ENCODE data around the gene DROSHA. TPM values are rescaled to one million over a fixed set of nuclear protein-coding genes. Genes with fewer than 3 reads are reported as not detected.

Gene DROSHA
- total and polyA plus RNA-seq, 2 of the 8 experiments (the other 6 are each of a cell fraction or from before 2014, with no cell fraction given) = 65.9 to 122 TPM

DNA sequence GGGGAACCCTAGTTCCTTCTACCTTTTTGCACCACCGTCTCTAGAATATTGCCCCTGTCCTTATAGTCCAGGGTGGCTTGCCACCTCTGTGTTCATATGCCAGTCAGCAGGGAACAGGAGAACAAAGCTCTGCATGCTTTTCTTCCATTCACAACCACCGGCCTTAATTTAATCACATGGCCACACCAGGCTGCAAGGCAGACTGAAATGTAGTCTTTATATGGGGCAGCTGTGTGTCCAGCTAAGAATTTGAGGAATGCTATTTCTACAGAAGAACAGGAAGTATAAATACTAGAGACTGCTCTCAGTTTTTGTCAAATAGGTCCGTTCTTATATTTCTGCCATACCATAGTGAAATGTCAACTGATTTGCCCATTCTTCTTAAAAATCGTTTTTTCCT lies 6.0 kb upstream of the DROSHA start (continued):
- TF ChIP-seq, protein P1, sequence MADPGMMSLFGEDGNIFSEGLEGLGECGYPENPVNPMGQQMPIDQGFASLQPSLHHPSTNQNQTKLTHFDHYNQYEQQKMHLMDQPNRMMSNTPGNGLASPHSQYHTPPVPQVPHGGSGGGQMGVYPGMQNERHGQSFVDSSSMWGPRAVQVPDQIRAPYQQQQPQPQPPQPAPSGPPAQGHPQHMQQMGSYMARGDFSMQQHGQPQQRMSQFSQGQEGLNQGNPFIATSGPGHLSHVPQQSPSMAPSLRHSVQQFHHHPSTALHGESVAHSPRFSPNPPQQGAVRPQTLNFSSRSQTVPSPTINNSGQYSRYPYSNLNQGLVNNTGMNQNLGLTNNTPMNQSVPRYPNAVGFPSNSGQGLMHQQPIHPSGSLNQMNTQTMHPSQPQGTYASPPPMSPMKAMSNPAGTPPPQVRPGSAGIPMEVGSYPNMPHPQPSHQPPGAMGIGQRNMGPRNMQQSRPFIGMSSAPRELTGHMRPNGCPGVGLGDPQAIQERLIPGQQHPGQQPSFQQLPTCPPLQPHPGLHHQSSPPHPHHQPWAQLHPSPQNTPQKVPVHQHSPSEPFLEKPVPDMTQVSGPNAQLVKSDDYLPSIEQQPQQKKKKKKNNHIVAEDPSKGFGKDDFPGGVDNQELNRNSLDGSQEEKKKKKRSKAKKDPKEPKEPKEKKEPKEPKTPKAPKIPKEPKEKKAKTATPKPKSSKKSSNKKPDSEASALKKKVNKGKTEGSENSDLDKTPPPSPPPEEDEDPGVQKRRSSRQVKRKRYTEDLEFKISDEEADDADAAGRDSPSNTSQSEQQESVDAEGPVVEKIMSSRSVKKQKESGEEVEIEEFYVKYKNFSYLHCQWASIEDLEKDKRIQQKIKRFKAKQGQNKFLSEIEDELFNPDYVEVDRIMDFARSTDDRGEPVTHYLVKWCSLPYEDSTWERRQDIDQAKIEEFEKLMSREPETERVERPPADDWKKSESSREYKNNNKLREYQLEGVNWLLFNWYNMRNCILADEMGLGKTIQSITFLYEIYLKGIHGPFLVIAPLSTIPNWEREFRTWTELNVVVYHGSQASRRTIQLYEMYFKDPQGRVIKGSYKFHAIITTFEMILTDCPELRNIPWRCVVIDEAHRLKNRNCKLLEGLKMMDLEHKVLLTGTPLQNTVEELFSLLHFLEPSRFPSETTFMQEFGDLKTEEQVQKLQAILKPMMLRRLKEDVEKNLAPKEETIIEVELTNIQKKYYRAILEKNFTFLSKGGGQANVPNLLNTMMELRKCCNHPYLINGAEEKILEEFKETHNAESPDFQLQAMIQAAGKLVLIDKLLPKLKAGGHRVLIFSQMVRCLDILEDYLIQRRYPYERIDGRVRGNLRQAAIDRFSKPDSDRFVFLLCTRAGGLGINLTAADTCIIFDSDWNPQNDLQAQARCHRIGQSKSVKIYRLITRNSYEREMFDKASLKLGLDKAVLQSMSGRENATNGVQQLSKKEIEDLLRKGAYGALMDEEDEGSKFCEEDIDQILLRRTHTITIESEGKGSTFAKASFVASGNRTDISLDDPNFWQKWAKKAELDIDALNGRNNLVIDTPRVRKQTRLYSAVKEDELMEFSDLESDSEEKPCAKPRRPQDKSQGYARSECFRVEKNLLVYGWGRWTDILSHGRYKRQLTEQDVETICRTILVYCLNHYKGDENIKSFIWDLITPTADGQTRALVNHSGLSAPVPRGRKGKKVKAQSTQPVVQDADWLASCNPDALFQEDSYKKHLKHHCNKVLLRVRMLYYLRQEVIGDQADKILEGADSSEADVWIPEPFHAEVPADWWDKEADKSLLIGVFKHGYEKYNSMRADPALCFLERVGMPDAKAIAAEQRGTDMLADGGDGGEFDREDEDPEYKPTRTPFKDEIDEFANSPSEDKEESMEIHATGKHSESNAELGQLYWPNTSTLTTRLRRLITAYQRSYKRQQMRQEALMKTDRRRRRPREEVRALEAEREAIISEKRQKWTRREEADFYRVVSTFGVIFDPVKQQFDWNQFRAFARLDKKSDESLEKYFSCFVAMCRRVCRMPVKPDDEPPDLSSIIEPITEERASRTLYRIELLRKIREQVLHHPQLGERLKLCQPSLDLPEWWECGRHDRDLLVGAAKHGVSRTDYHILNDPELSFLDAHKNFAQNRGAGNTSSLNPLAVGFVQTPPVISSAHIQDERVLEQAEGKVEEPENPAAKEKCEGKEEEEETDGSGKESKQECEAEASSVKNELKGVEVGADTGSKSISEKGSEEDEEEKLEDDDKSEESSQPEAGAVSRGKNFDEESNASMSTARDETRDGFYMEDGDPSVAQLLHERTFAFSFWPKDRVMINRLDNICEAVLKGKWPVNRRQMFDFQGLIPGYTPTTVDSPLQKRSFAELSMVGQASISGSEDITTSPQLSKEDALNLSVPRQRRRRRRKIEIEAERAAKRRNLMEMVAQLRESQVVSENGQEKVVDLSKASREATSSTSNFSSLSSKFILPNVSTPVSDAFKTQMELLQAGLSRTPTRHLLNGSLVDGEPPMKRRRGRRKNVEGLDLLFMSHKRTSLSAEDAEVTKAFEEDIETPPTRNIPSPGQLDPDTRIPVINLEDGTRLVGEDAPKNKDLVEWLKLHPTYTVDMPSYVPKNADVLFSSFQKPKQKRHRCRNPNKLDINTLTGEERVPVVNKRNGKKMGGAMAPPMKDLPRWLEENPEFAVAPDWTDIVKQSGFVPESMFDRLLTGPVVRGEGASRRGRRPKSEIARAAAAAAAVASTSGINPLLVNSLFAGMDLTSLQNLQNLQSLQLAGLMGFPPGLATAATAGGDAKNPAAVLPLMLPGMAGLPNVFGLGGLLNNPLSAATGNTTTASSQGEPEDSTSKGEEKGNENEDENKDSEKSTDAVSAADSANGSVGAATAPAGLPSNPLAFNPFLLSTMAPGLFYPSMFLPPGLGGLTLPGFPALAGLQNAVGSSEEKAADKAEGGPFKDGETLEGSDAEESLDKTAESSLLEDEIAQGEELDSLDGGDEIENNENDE (IDR thresholded peaks at IDR 0.05; ENCODE audit: insufficient replicate concordance, low read length) = no peak
- TF ChIP-seq BRCA1 (IDR thresholded peaks at IDR 0.05; ENCODE audit: low read depth, low read length) = no peak
- no peak for TF ChIP-seq ATF3 (IDR thresholded peaks at IDR 0.05; ENCODE audit: insufficient read depth, low read depth, low read length)
- no peak for TF ChIP-seq POLR2AphosphoS5 (IDR thresholded peaks at IDR 0.05; ENCODE audit: low read depth, low read length)
- no peak for TF ChIP-seq RXRA (IDR thresholded peaks at IDR 0.05; ENCODE audit: insufficient read depth, low read depth, low read length)
- TF ChIP-seq CREB1 (IDR thresholded peaks at IDR 0.05) = no peak
- TF ChIP-seq GABPA (IDR thresholded peaks at IDR 0.05; ENCODE audit: borderline replicate concordance, insufficient read depth, low read length) = no peak
- TF ChIP-seq SP1 (IDR thresholded peaks at IDR 0.05; ENCODE audit: low read depth, low read length) = no peak
- no peak for TF ChIP-seq KDM4A (IDR thresholded peaks at IDR 0.05; ENCODE audit: low read depth, low read length, severe bottlenecking)
- TF ChIP-seq JUND (IDR thresholded peaks at IDR 0.05; ENCODE audit: low read length) = no peak
- no peak for TF ChIP-seq CHD2 (IDR thresholded peaks at IDR 0.05; ENCODE audit: low read length)
- no peak for TF ChIP-seq RNF2 (IDR thresholded peaks at IDR 0.05; ENCODE audit: borderline replicate concordance, low read depth, low read length, missing control alignments, poor library complexity, severe bottlenecking)

All from H1 (cell line).